Peyer's patch (tissue), 4 donors: ENCODE data around the gene MOB3B.

Experiments
- POLR2A ChIP-seq, 2 donors: fragments of 450-650 bp; IDR thresholded peaks; one replicate each; pipeline ENCODE4 v1.5.1; 2017; ENCODE audit warnings: antibody characterized with exemption in 2 of 2, mild to moderate bottlenecking in 2 of 2, moderate library complexity in 2 of 2
- TF ChIP-seq, protein P1 (sequence below), 6 experiments: fragments of 450-650 bp in 4 of 6; fragments of 200-600 bp in 2 of 6; sonication (generic) in 1 of 6; IDR thresholded peaks; one replicate each; pipeline ENCODE4 v1.5.1; 2017 to 2019; ENCODE audit warnings: antibody characterized with exemption in 6 of 6, mild to moderate bottlenecking in 3 of 6, moderate library complexity in 1 of 6

DNA sequence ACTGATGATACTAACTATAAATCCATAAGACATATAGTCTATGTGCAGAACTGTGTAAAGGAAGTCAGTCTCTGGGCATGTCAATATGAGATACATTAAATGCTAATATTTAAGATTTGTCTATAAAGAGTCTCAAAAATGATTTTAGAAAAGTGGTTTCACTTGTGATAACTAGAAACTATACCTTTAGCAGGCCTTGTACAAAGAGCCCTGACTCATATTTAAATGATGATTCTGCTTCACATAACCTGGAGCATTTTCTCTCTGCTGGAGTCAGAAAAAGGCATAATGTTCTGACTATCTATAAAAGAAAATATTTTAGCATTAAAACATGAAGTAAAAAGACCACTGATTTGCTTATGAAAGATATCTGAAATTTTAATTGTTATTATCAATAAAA lies 28.7 kb upstream of the MOB3B start:
- TF ChIP-seq, protein P1, sequence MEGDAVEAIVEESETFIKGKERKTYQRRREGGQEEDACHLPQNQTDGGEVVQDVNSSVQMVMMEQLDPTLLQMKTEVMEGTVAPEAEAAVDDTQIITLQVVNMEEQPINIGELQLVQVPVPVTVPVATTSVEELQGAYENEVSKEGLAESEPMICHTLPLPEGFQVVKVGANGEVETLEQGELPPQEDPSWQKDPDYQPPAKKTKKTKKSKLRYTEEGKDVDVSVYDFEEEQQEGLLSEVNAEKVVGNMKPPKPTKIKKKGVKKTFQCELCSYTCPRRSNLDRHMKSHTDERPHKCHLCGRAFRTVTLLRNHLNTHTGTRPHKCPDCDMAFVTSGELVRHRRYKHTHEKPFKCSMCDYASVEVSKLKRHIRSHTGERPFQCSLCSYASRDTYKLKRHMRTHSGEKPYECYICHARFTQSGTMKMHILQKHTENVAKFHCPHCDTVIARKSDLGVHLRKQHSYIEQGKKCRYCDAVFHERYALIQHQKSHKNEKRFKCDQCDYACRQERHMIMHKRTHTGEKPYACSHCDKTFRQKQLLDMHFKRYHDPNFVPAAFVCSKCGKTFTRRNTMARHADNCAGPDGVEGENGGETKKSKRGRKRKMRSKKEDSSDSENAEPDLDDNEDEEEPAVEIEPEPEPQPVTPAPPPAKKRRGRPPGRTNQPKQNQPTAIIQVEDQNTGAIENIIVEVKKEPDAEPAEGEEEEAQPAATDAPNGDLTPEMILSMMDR (IDR thresholded peaks at IDR 0.05) = no peak
- TF ChIP-seq POLR2A (IDR thresholded peaks at IDR 0.05) = no peak
